SU-DHL-6 (cell line): Measurements from ENCODE around the gene GRIFIN.

Experiments
- EZH2phosphoT487 ChIP-seq: fragments of 200-600 bp; sonication (generic), shearing (Covaris generic); conservative IDR thresholded peaks from 2 replicates; pipeline ENCODE4 v1.6.1; 2018; ENCODE audit warnings: mild to moderate bottlenecking, antibody characterized with exemption, low read length, moderate library complexity, mixed read lengths
- TF ChIP-seq, protein P1 (sequence below): fragments of 200-600 bp; sonication (generic); IDR thresholded peaks from one replicate; pipeline ENCODE4 v1.5.1; 2017; ENCODE audit warnings: antibody characterized with exemption, mild to moderate bottlenecking, low read length, moderate library complexity; ENCODE audit not compliant: insufficient read depth, poor library complexity, severe bottlenecking

DNA sequence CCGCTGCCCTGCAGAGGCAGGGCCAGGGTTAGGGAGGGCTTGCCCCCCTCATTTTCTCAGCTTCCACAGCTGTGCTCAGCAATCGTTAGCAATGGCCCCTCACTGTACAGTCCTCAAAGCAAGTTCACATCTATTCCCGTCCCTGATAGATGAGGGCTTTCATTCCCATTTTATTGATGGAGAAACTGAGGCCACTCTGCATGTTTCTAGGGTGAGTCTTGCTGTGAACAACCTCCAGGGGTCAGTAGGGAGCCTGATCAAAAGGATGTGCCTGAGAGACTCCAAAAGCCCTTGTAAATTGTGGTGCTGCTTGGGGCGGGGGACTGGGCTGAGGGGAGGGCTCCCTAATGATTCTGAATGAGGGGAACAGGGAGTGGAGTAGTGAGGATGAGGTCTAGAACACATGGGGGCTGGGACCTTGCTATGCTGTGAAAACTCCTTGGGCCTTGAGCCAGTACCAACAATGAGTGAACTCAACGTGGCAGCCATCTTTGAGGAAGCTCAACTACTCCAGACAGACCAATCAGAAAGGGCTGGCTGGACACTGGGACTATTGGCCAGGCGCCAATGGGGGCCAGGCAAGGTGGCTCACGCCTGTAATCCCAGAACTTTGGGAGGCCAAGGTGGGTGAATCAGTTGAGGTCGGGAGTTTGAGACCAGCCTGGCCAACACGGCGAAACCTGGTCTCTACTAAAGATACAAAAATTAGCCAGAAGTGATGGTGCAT lies 6.7 kb upstream of the GRIFIN start:
- no peak for TF ChIP-seq EZH2phosphoT487
- TF ChIP-seq, protein P1, sequence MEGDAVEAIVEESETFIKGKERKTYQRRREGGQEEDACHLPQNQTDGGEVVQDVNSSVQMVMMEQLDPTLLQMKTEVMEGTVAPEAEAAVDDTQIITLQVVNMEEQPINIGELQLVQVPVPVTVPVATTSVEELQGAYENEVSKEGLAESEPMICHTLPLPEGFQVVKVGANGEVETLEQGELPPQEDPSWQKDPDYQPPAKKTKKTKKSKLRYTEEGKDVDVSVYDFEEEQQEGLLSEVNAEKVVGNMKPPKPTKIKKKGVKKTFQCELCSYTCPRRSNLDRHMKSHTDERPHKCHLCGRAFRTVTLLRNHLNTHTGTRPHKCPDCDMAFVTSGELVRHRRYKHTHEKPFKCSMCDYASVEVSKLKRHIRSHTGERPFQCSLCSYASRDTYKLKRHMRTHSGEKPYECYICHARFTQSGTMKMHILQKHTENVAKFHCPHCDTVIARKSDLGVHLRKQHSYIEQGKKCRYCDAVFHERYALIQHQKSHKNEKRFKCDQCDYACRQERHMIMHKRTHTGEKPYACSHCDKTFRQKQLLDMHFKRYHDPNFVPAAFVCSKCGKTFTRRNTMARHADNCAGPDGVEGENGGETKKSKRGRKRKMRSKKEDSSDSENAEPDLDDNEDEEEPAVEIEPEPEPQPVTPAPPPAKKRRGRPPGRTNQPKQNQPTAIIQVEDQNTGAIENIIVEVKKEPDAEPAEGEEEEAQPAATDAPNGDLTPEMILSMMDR, result peak; percentile 29
